GM12878 (cell line): Measurements from ENCODE around the gene PPARD. TPM values are rescaled to one million over a fixed set of nuclear protein-coding genes. Genes with fewer than 3 reads are reported as not detected.

Experiments
- ATAC-seq: fragments of 200-7000 bp; cut with Tn5 transposase; 3 replicates; pipeline ENCODE4 v1.9.1; 2020; ENCODE audit warnings: mild to moderate bottlenecking, moderate library complexity
- BruUV-seq: library from RNA; stranded (reverse); fragments of 400-500 nt; replicated peaks from 2 replicates; lab custom pipeline; 2021; lab: Mats Ljungman, UMichigan
- CTCF ChIA-PET: fragments of 300-600 bp; sonication (Branson Sonifier 250); formaldehyde crosslinking; extraction: SDS; loops from one replicate; lab custom pipeline; 2021; ENCODE audit warnings: inconsistent platforms; lab: Yijun Ruan, JAX
- POLR2A ChIA-PET: fragments of 350-600 bp; formaldehyde crosslinking; extraction: SDS; loops from one replicate; lab custom pipeline; 2021; ENCODE audit warnings: inconsistent platforms; lab: Charles Lee
- RAD21 ChIA-PET: fragments of 300-600 bp; sonication (Branson Sonifier 250); formaldehyde crosslinking; loops from one replicate; lab custom pipeline; 2023; ENCODE audit warnings: antibody characterized with exemption; ENCODE audit not compliant: unreplicated experiment; lab: Charles Lee
- SMC1A ChIA-PET: fragments of 300-600 bp; sonication (Branson Sonifier 250); formaldehyde crosslinking; loops from one replicate; lab custom pipeline; 2023; ENCODE audit not compliant: unreplicated experiment, uncharacterized antibody; lab: Charles Lee
- DNase-seq: peaks from one replicate; pipeline ENCODE4 v3.0.0-alpha.2; 2011; ENCODE audit warnings: low read depth, low spot score
- FAIRE-seq: peaks from 3 replicates; lab custom pipeline; 2011; peaks lifted over from hg19 to GRCh38; lab: Jason Lieb, UNC
- H2AFZ ChIP-seq: 2 replicates; pipeline ENCODE4 v1.6.0; 2011; ENCODE audit warnings: low read depth, low read length, control low read depth; ENCODE audit not compliant: control insufficient read depth
- H3K27ac ChIP-seq: 2 replicates; pipeline ENCODE4 v1.5.1; 2011; ENCODE audit warnings: control low read depth; ENCODE audit not compliant: control insufficient read depth, insufficient read depth
- H3K27me3 ChIP-seq, 2 experiments: replicated peaks in 1 of 2; 2 replicates each; pipeline versions ENCODE4 v1.6.0 to v1.6.1; 2011; ENCODE audit warnings: low read length in 1 of 2; ENCODE audit not compliant: control insufficient read depth in 2 of 2, insufficient read depth in 2 of 2
- H3K36me3 ChIP-seq, 2 experiments: 2 replicates each; pipeline ENCODE4 v1.5.1; 2011; ENCODE audit warnings: low read length in 1 of 2; ENCODE audit not compliant: control insufficient read depth in 2 of 2, insufficient read depth in 2 of 2
- H3K4me1 ChIP-seq: 2 replicates; pipeline ENCODE4 v1.6.1; 2011; ENCODE audit warnings: mild to moderate bottlenecking, low read length, moderate library complexity, mixed read lengths; ENCODE audit not compliant: control insufficient read depth, insufficient read depth
- H3K4me2 ChIP-seq: 2 replicates; pipeline ENCODE4 v1.6.0; 2011; ENCODE audit warnings: control low read depth; ENCODE audit not compliant: control insufficient read depth, insufficient read depth
- H3K4me3 ChIP-seq: fragments of 200-600 bp; sonication (generic); 2 replicates; pipeline ENCODE4 v1.5.1; 2016
- H3K79me2 ChIP-seq: 2 replicates; pipeline ENCODE4 v1.6.0; 2011; ENCODE audit warnings: low read length; ENCODE audit not compliant: control insufficient read depth, insufficient read depth
- H3K9ac ChIP-seq: 2 replicates; pipeline ENCODE4 v1.8.0; 2011; ENCODE audit warnings: low read length, control low read depth, mixed read lengths; ENCODE audit not compliant: control insufficient read depth, insufficient read depth
- H3K9me3 ChIP-seq: replicated peaks from 3 replicates; pipeline ENCODE4 v1.5.1; 2011; ENCODE audit warnings: mild to moderate bottlenecking, low read length; ENCODE audit not compliant: control insufficient read depth, insufficient read depth
- H4K20me1 ChIP-seq: 2 replicates; pipeline ENCODE4 v1.6.0; 2011; ENCODE audit not compliant: control insufficient read depth, insufficient read depth
- CBX5 ChIP-seq: sonication (generic); IDR thresholded peaks from 2 replicates; pipeline ENCODE4 v1.6.1; 2016; ENCODE audit warnings: low read depth, moderate library complexity, mild to moderate bottlenecking, inconsistent platforms
- DPF2 ChIP-seq: fragments of 450-650 bp; IDR thresholded peaks from 2 replicates; pipeline ENCODE4 v1.6.1; 2017; ENCODE audit warnings: mild to moderate bottlenecking
- EGR1 ChIP-seq, 2 experiments: IDR thresholded peaks; 1 replicate in 1 of 2; 2 replicates in 1 of 2; pipeline ENCODE4 v1.6.1; 2011 to 2012; ENCODE audit warnings: low read depth in 2 of 2, low read length in 2 of 2, borderline replicate concordance in 1 of 2, mild to moderate bottlenecking in 1 of 2, moderate library complexity in 1 of 2
- ESRRA ChIP-seq: IDR thresholded peaks from 2 replicates; pipeline ENCODE4 v1.6.1; 2012; ENCODE audit warnings: mild to moderate bottlenecking, low read length, improper control_type of control experiment
- ETV6 ChIP-seq, 2 experiments: fragments of 450-650 bp in 1 of 2; IDR thresholded peaks in 1 of 2; conservative IDR thresholded peaks in 1 of 2; 2 replicates each; pipeline ENCODE4 v1.6.1; 2014; ENCODE audit warnings: antibody characterized with exemption in 1 of 2, borderline replicate concordance in 1 of 2, low read depth in 1 of 2, mild to moderate bottlenecking in 1 of 2, moderate library complexity in 1 of 2
- FOXM1 ChIP-seq: IDR thresholded peaks from 2 replicates; pipeline ENCODE4 v1.6.1; 2012; ENCODE audit warnings: low read depth, mild to moderate bottlenecking, inconsistent platforms, low read length, moderate library complexity
- IKZF1 ChIP-seq: fragments of 450-650 bp; conservative IDR thresholded peaks from 2 replicates; pipeline ENCODE4 v1.6.1; 2017; ENCODE audit warnings: antibody characterized with exemption, mild to moderate bottlenecking
- IKZF2 ChIP-seq, 2 experiments: fragments of 450-650 bp; IDR thresholded peaks; 2 replicates each; pipeline ENCODE4 v1.6.1; 2017; ENCODE audit warnings: mild to moderate bottlenecking in 2 of 2, moderate library complexity in 2 of 2
- KLF5 ChIP-seq: fragments of 450-650 bp; IDR thresholded peaks from 2 replicates; pipeline ENCODE4 v1.6.1; 2014; ENCODE audit warnings: mild to moderate bottlenecking; ENCODE audit not compliant: partially characterized antibody
- LARP7 ChIP-seq: fragments of 450-650 bp; IDR thresholded peaks from 2 replicates; pipeline ENCODE4 v1.6.1; 2017; ENCODE audit warnings: mild to moderate bottlenecking
- MEF2B ChIP-seq: fragments of 450-650 bp; IDR thresholded peaks from 2 replicates; pipeline ENCODE4 v1.6.1; 2018; ENCODE audit warnings: mild to moderate bottlenecking, moderate library complexity; ENCODE audit not compliant: partially characterized antibody, poor library complexity, severe bottlenecking
- MTA2 ChIP-seq: fragments of 450-650 bp; IDR thresholded peaks from 2 replicates; pipeline ENCODE4 v1.6.1; 2016; ENCODE audit warnings: low read depth, mild to moderate bottlenecking, moderate library complexity
- NBN ChIP-seq: fragments of 450-650 bp; IDR thresholded peaks from 2 replicates; pipeline ENCODE4 v1.6.1; 2016
- NFXL1 ChIP-seq: fragments of 450-650 bp; IDR thresholded peaks from 2 replicates; pipeline ENCODE4 v1.6.1; 2017; ENCODE audit warnings: antibody characterized with exemption, mild to moderate bottlenecking, borderline replicate concordance
- PAX8 ChIP-seq: fragments of 450-650 bp; IDR thresholded peaks from 2 replicates; pipeline ENCODE4 v1.6.1; 2017; ENCODE audit warnings: mild to moderate bottlenecking, moderate library complexity
- SIX5 ChIP-seq: IDR thresholded peaks from 2 replicates; pipeline ENCODE4 v1.6.1; 2011; ENCODE audit warnings: mild to moderate bottlenecking, low read depth, low read length, moderate library complexity; ENCODE audit not compliant: severe bottlenecking
- SPI1 ChIP-seq: IDR thresholded peaks from 2 replicates; pipeline ENCODE4 v1.6.1; 2011; ENCODE audit warnings: low read depth, mild to moderate bottlenecking, low read length, moderate library complexity, borderline replicate concordance; ENCODE audit not compliant: insufficient read depth
- SREBF1 ChIP-seq: IDR thresholded peaks from 2 replicates; pipeline ENCODE4 v1.6.1; 2012; ENCODE audit warnings: mild to moderate bottlenecking, low read length
- SUZ12 ChIP-seq: fragments of 200-600 bp; sonication (generic); IDR thresholded peaks from one replicate; pipeline ENCODE4 v1.6.1; 2018; ENCODE audit warnings: antibody characterized with exemption, mild to moderate bottlenecking; ENCODE audit not compliant: unreplicated experiment
- TAF1 ChIP-seq: IDR thresholded peaks from 2 replicates; pipeline ENCODE4 v1.6.1; 2011; ENCODE audit warnings: mild to moderate bottlenecking, low read depth, low read length, borderline replicate concordance
- YY1 ChIP-seq: IDR thresholded peaks from 2 replicates; pipeline ENCODE4 v1.6.1; 2011; ENCODE audit warnings: low read depth, mild to moderate bottlenecking, low read length
- ZNF207 ChIP-seq: fragments of 450-650 bp; IDR thresholded peaks from 2 replicates; pipeline ENCODE4 v1.6.1; 2014; ENCODE audit warnings: antibody characterized with exemption, mild to moderate bottlenecking, borderline replicate concordance
- ZNF24 ChIP-seq: fragments of 450-650 bp; IDR thresholded peaks from 2 replicates; pipeline ENCODE4 v1.6.1; 2017; ENCODE audit warnings: antibody characterized with exemption, mild to moderate bottlenecking
- WGBS: methylation state at CpG from one replicate; pipeline ENCODE4 v1.1.6; 2016; ENCODE audit warnings: low lambda C conversion rate; ENCODE audit not compliant: insufficient replicate concordance, insufficient coverage; ENCODE audit errors: missing lambda C conversion rate; 5-methylcytosine and 5-hydroxymethylcytosine counted together
- in situ Hi-C: fragments of 300-500 bp; cut with MboI; formaldehyde crosslinking; loops from 9 replicates; pipeline ENCODE4 v1.14.3; 2018; ENCODE audit warnings: mixed read lengths
- intact Hi-C: fragments of 100-400 bp; cut with micrococcal nuclease; formaldehyde crosslinking; loops from one replicate; pipeline ENCODE4 v1.14.2; 2022; ENCODE audit not compliant: unreplicated experiment
- polyA plus RNA-seq, 11 experiments: library from polyadenylated mRNA; depleted of rRNA in 4 of 11; unstranded in 6 of 11; stranded (reverse) in 5 of 11; fragments of >200 nt; fragmentation: Nextera tagmentation in 4 of 11; fragmentation: Illumina TruSeq in 1 of 11; extraction: Ambion mirVana in 4 of 11; extraction: Trizol in 1 of 11; gene quantifications; 1 replicate in 1 of 11; 2 replicates in 10 of 11; pipeline versions ENCODE4 v1.2.1 to v1.2.3, GENCODE V29; 2011 to 2016; ENCODE audit warnings: inconsistent platforms in 2 of 11, missing spikeins in 2 of 11, low read depth in 1 of 11
- total RNA-seq, 4 experiments: library from RNA; depleted of rRNA in 3 of 4; stranded (reverse); fragments of >200 nt in 3 of 4; fragmentation: Illumina TruSeq in 1 of 4; extraction: Trizol in 1 of 4; gene quantifications; 2 replicates each; pipeline versions ENCODE4 v1.2.1 to v1.2.3, GENCODE V29; 2013 to 2021
- TF ChIP-seq, protein P1 (sequence below): IDR thresholded peaks from 2 replicates; pipeline ENCODE4 v1.6.1; 2012; ENCODE audit warnings: low read depth, low read length, improper control_type of control experiment
- TF ChIP-seq, protein P2 (sequence below): IDR thresholded peaks from 2 replicates; pipeline ENCODE4 v1.6.1; 2011; ENCODE audit warnings: low read depth, mild to moderate bottlenecking, low read length, moderate library complexity, borderline replicate concordance; ENCODE audit errors: extremely low read depth

The PPARD gene
- total and polyA plus RNA-seq, 10 of the 15 experiments (the other 5 are each of a cell fraction or from before 2014, with no cell fraction given), result 0.05 to 12.6 (median 6.7) TPM

DNA sequence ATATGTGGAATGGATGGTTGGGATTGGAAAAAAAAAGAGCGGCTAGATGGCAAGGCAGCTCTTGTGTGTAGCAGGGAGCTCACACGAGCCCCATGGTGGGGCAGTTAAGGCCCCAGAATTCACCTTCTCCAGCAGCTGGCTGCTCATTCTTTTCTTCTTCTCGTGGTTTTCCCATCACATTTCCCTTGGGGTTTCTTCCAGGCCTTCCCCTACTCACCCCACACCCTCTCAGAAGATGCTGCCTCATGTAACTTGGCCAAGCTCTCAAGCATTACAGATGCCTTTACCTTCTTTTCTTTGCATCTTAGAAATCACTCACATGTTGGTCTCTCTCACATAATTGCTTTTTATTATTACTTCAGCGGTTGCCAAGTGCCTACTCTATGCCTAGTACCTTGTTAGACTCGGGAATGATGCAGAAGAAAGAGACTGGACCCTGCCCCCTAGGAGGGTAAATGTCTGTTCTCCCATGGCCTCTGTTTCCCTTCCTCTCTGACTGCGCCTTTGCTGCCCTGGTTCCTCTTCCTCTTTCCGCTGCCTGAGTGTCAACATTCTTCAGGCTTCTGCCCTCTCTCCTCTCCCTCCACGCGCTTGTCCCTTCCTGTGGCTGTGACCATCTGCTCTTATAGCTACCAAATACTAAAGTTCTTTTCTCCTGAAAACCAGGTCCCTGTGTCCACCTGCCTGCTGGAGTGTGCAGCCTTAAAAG is 28.6 kb downstream of the PPARD start:
- RAD21 ChIA-PET, result interaction anchor here (1.4 kb wide), 1 partner anchor 23 kb away, joined by 3 read pairs; no protein-coding TSS in a partner anchor
- POLR2A ChIA-PET, result no interaction called here
- 37% methylated on average over 9 of the region's 9 CpGs for WGBS
- DNase-seq, result no peak
- no TSS peak for BruUV-seq
- H3K27me3 ChIP-seq, result no peaks in the 10 kb centered on the region
- CTCF ChIA-PET, result interaction anchor here (1.9 to 2.3 kb wide), 2 partner anchors 22 to 78 kb away, joined by 6 to 8 read pairs; no protein-coding TSS in a partner anchor
- peak overlapping the region; percentile 73 for H3K4me2 ChIP-seq
- peak overlapping the region; percentile 37; the same call in 1 of the 2 replicates for H3K4me3 ChIP-seq
- ATAC-seq, result peak; percentile 37
- intact Hi-C loops, result no loop called here
- H3K9ac ChIP-seq, result peak overlapping the region; percentile 9; the same call in 1 of the 2 replicates
- H3K4me1 ChIP-seq, result peaks cover 41% of the 10 kb centered on the region
- no peaks in the 10 kb centered on the region; a peak in 1 of 4 replicates for H3K36me3 ChIP-seq
- H3K79me2 ChIP-seq, result peaks cover 11% of the 10 kb centered on the region
- no peak for FAIRE-seq
- no peaks in the 10 kb centered on the region for H4K20me1 ChIP-seq
- SMC1A ChIA-PET, result interaction anchor here (0.6 to 1.6 kb wide), 3 partner anchors 27 to 662 kb away, joined by 3 to 4 read pairs (median 3); no protein-coding TSS in a partner anchor
- in situ Hi-C loops, result no loop called here
- peak overlapping the region; percentile 84 for H3K27ac ChIP-seq
- H2AFZ ChIP-seq, result peak overlapping the region; percentile 52
- no peaks in the 10 kb centered on the region for H3K9me3 ChIP-seq
- TF ChIP-seq ZNF24 (no peak), NFXL1 (no peak), ZNF207 (no peak), YY1 (no peak), SPI1 (peak; percentile 86; the same call in 1 of the 2 replicates), SUZ12 (no peak), EGR1 (IDR thresholded peaks at IDR 0.05; ENCODE audit: borderline replicate concordance in 1 of 2, low read depth in 2 of 2, low read length in 2 of 2) (0 out of 3 replicates have a peak, but pooled peaks of 1 of the 2 experiments have one; percentile 5), IKZF2 (IDR thresholded peaks at IDR 0.05) (peak in 1 of 2 experiments; percentile 17; a peak in 1 of 4 replicates), ESRRA (no peak), KLF5 (no peak), DPF2 (no peak), TAF1 (0 out of 2 replicates have a peak, but pooled peaks have one; percentile 21), MEF2B (peak; percentile 44), LARP7 (no peak), MTA2 (no peak), ETV6 (conservative IDR thresholded peaks at IDR 0.05 in 1 of 2, IDR thresholded peaks at IDR 0.05 in 1 of 2; ENCODE audit: borderline replicate concordance in 1 of 2, low read depth in 1 of 2) (peak in 1 of 2 experiments; percentile 32; a peak in 1 of 4 replicates), IKZF1 (peak; percentile 30; the same call in 1 of the 2 replicates), SREBF1 (no peak), SIX5 (no peak), CBX5 (no peak), FOXM1 (no peak), PAX8 (no peak), NBN (no peak)
- TF ChIP-seq, protein P1, sequence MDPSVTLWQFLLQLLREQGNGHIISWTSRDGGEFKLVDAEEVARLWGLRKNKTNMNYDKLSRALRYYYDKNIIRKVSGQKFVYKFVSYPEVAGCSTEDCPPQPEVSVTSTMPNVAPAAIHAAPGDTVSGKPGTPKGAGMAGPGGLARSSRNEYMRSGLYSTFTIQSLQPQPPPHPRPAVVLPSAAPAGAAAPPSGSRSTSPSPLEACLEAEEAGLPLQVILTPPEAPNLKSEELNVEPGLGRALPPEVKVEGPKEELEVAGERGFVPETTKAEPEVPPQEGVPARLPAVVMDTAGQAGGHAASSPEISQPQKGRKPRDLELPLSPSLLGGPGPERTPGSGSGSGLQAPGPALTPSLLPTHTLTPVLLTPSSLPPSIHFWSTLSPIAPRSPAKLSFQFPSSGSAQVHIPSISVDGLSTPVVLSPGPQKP, result no peak
- TF ChIP-seq, protein P2, sequence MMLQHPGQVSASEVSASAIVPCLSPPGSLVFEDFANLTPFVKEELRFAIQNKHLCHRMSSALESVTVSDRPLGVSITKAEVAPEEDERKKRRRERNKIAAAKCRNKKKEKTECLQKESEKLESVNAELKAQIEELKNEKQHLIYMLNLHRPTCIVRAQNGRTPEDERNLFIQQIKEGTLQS, result no peak
